ENCODE data around the gene CLIP4.

- TF ChIP-seq, protein P1, sequence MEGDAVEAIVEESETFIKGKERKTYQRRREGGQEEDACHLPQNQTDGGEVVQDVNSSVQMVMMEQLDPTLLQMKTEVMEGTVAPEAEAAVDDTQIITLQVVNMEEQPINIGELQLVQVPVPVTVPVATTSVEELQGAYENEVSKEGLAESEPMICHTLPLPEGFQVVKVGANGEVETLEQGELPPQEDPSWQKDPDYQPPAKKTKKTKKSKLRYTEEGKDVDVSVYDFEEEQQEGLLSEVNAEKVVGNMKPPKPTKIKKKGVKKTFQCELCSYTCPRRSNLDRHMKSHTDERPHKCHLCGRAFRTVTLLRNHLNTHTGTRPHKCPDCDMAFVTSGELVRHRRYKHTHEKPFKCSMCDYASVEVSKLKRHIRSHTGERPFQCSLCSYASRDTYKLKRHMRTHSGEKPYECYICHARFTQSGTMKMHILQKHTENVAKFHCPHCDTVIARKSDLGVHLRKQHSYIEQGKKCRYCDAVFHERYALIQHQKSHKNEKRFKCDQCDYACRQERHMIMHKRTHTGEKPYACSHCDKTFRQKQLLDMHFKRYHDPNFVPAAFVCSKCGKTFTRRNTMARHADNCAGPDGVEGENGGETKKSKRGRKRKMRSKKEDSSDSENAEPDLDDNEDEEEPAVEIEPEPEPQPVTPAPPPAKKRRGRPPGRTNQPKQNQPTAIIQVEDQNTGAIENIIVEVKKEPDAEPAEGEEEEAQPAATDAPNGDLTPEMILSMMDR (IDR thresholded peaks at IDR 0.05; ENCODE audit: low read depth, low read length, poor library complexity, severe bottlenecking), result no peak
- no peak for TF ChIP-seq EZH2phosphoT487 (IDR thresholded peaks at IDR 0.05; ENCODE audit: borderline replicate concordance, low read length)
Measured at GRCh38 chr2:29106980-29107388, 8.2 kb upstream of the CLIP4 start.
